Measurements from ENCODE around the gene ARHGEF33.

DNA sequence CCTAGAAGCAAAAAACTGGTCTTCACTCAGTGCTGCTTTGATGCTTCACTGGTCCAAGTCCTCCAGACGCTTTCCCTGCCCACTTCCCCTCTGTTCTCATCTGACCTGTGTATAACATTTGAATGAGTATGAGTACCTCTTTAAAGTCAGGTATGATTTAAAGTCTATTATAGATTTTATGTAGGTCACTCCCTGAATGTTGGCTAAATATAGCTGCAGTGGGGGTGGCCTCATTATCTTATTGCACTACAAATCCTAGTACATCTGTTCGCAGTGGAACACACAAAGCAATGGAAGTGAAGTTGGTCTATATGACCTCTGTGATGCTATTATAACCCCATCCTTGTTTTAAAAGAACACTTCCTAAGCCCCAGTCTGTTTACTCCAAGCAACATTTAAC is 33.2 kb downstream of the ARHGEF33 start:
- TF ChIP-seq, protein P1, sequence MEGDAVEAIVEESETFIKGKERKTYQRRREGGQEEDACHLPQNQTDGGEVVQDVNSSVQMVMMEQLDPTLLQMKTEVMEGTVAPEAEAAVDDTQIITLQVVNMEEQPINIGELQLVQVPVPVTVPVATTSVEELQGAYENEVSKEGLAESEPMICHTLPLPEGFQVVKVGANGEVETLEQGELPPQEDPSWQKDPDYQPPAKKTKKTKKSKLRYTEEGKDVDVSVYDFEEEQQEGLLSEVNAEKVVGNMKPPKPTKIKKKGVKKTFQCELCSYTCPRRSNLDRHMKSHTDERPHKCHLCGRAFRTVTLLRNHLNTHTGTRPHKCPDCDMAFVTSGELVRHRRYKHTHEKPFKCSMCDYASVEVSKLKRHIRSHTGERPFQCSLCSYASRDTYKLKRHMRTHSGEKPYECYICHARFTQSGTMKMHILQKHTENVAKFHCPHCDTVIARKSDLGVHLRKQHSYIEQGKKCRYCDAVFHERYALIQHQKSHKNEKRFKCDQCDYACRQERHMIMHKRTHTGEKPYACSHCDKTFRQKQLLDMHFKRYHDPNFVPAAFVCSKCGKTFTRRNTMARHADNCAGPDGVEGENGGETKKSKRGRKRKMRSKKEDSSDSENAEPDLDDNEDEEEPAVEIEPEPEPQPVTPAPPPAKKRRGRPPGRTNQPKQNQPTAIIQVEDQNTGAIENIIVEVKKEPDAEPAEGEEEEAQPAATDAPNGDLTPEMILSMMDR (conservative IDR thresholded peaks at IDR 0.05 in 1 of 2, IDR thresholded peaks at IDR 0.05 in 1 of 2; ENCODE audit: extremely low read depth in 1 of 2, insufficient read depth in 1 of 2, low read depth in 1 of 2, low read length in 2 of 2) = no peak
- no peak for TF ChIP-seq EZH2 (IDR thresholded peaks at IDR 0.05; ENCODE audit: borderline replicate concordance, low read length)

All from mammary epithelial cell (primary cell).